NCI-H2171 (cell line): Measurements from ENCODE around the gene TMPRSS2.

Source experiments
- DNase-seq: peaks from one replicate; lab custom pipeline; 2025; lab: John Stamatoyannopoulos, UW

The TMPRSS2 gene

DNA sequence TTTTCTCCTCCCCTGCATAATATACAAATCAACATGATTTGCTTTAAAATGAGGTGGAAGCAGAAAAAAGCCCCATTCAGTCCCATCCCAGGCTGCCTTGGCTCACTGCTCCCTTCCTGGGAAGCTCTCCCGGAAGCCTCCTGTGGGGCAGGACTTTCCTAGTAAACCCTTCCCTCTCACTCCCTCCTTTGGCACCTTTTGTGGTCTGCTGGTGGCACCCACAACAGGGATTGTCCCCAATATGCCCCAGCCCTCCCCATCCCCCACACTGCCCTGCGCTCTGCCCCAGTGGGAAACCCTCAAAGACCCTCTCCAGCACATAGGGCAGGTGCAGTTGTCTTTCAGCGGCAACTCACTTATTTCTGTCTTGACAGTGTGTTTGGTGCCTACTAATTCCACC is 1.8 kb upstream of the TMPRSS2 start:
- DNase-seq: no peak

DNA sequence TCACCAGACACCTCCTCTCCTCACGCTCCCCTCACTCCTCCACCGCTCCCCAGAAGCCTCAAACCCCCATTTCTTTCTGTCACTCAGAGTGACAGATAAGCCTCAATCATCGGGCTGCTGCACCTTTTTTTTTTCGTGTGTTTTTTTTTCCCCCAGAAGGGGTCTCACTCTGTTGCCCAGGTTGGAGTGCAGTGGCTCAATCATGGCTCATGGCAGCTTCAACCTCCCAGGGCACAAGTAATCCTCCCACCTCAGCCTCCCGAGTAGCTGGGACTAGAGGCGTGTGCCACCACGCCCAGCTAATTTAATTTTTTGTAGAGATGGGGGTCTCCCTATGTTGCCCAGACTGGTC is 1.2 kb upstream of the TMPRSS2 start:
- no peak for DNase-seq

DNA sequence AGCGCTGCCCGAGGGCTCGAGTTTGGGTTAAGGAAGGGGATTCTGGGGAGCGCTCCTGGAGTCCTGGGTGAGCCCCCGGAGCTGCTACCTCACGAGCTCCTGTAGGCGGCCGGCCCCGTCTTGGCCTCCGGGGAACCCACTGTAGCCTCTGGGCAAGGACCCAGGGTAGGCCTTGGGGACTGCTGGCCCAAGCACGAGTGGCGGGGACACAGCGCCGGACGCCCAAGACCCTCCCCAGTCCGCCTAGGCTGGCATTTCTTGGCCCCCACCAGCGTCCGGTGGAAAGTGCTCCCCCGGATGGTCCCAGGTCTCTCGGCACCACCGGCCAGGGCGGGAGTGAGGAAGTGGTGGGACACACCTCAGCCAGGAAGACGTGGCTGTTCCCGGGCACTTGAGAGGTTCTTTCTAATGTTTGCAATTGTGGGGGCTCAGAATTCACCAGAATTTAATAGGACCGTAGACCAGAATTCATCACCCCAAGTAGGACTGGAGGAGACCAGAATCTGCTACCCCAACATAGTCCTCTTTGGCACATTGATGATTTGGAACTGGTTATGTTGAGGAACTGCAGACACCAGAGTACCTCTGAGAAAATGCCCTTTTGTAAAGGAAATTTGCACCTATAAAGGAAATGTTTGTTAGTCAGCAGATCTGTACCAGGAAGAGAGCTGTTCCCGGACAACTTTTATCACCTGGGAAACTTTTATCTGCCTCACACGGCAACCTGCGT is 622 bp upstream of the TMPRSS2 start:
- no peak for DNase-seq

DNA sequence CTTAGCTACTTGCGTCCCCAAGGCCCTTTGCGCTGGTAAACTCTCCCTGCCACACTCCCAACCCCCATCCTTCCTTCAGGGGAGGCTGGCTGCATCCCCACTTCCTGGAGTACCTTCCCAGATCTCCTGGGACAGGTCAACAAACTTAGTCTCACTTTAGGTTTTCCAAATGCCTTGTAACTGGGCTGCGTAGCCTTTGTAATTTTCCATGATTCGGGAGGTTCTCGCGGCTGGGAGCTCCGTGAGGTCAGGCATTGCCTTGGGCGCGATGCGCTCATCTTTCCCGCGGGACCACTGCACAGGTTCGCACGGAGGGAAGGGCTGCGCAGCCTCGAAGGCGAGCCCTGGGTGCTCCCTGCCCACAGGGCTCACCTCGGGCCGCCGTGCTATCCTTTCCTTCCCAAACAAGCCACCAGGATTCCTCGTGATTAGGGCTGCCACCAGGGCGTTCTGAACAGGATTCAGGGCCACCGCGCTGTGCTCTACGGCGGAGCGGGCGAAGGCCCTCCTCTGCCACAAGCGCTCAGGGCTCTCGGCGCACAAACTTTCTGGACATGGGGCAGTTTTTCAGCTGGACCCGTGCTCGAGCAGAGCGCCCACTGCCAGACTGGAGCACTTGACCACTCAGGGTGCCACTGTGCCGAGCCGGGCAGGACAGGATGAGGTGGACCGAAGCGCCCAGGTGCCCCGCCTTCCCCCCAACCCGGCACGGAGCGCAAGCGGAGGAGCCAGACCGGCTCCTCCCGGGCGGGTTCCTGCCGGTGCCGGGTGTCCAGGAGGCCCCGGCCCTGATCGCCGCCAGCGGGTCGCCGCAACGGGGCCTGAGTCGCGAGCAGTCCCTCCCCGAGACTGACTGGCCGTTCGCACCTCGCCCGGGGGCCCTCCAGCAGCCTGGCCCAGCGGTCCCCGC is 1.1 kb downstream of the TMPRSS2 start:
- DNase-seq: no peak

DNA sequence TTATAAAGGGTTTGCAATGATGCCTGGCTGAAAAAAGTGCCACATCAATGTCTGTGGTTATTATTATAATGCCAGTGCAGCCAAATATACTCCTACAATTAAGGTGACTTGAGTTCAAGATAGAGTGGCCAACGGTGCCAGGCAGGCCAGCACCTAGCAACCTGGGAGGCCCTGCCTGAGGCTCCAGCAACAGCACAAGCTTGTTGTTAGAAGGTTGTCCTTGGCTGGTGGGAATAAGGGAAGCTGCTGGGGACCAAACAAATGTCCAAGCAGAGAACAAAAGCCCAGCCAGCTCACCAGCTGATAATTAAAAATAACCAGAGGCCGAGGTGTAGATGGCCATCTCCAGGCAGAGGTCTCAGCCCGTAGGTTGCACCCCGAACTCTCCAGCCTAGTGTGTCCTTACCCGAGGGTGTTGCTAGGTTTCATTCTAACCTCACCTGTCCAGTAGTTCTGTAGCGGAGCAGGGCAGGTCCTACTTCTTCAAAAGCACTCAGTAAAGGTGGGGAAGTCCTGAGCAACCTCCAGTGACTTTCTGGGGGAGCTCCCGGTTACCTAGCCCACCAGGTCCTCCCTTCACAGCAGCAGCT is 1.9 kb downstream of the TMPRSS2 start:
- DNase-seq: no peak

DNA sequence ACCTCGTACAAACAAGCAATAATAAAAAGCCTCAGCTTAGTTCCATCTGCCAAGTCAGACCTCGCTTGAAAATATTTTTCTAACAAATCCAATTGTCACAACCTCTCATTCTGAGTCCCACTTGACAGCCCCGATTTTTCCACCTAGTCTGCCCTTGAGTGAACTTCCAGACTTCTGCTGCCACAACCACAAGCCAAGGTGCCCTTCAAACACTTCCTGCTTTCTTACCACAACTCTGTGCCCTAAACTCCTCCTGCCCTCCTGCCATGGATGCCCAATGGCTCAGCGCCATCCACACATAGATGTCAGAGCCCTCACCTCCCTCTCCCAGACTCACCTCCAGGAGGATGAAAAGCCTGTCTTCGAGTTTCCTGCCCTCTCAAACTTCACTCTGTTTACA is 3.9 kb downstream of the TMPRSS2 start:
- DNase-seq: no peak

DNA sequence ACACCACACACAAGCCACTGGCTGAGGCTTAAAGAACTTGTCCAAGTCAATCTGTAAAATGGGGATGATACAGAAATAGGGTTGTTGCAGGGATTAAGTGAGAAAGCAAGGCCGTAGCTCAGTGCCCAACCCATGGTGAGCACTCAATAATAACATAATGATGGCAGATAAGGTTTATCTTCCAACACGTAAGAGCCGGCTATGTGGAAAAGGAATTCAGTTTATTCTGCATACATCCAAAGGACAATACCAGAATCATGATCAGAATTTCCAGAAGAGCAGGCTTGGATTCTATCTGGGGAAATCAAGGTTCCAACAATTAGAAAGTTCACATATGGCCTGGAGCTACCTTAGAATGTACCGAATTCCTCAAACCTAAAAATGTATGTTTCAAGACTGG is 4.6 kb downstream of the TMPRSS2 start:
- no peak for DNase-seq

DNA sequence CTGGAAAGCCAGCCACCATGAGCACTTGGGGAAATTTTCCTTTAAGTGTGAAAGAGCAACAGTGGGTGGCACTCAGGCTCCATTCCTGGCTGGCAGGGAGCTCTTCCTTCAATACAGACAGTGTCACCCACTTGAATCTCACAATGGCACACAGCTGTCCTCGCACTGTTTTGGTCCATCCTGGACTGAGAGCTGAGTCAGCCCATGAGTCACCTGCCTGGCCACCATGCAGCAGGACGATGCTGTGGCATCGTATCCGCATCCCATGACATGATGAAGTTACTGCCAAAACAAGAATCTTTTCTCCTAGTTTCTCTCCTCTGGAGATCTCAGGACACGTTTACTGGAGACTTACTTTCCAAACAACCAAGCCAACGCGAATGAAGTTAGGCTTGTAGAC is 6.0 kb downstream of the TMPRSS2 start:
- no peak for DNase-seq

DNA sequence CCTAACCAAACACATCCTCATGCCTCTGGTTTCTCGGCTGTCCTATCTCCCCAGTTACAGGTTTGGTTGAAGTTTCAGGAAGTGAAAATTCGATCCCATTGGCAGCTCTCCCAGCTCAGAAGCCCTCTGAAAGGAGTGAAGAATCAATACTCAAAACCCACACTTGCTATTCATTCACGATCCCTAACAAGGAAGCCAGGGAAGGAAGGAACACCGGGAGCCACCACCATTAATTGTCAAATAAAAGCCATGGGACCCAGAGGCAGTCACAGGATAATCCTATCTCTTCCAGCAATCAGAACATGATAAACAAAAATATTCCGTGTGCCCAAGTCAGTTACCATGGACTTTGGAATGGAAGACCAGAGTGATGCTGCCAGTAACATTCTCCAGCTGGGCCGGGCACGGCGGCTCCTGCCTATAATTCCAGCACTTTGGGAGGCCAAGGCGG is 7.0 kb downstream of the TMPRSS2 start:
- no peak for DNase-seq

DNA sequence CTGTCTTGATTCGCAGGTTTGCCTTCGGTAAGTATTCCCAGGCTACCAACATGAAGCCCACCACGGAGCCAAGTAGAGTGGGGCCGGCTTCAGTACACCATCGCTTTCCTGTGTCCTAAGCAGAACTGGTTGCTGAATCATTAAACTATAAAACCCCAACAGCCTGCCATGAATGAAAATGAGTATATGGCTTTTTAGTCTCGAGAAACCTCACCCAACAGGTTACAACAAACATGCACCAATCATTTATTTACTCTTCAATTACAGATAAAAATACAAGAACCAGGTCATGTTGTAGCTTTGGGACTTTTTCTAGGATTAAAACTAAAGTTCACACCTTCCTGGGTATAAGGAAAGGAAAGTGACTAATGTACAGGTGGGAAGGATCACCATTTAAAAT is 7.6 kb downstream of the TMPRSS2 start:
- no peak for DNase-seq

DNA sequence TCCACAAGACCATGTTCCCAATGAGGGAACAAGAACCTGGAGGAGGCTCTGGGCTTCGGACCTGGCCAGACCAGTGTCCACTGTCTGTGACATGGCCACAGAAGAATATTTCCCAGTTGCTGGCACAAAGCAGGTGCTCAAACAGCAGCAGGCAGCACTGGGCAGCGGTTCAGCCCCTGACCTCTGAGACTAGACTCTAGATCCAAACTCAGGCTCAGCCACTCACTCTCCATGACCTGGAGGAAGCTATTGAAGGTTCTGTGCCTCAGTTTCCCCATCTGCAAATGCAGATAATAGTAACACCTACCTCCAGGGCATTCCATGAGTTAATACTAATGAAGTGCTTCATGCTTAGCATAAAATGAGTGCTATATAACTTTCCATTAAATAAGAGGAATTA is 8.0 kb downstream of the TMPRSS2 start:
- DNase-seq: no peak

DNA sequence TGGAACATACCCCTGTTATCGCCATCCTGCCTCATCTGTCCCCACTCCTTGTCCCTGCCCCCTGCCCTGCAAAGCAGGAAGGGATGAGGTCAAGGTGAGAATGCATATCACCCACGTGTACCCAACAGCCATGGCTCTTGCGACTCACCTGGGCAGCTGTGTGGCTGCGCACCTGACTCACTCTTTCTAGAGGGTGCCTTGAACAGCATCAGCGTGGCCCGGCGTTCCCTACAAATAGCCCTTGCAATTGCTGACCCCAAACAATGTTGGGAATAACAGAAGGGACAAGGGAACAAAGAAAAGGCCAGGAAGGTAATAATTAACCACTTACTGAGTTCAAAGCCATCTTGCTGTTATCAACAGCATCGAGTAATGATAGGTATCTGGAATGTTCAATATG is 10.2 kb downstream of the TMPRSS2 start:
- DNase-seq: no peak

DNA sequence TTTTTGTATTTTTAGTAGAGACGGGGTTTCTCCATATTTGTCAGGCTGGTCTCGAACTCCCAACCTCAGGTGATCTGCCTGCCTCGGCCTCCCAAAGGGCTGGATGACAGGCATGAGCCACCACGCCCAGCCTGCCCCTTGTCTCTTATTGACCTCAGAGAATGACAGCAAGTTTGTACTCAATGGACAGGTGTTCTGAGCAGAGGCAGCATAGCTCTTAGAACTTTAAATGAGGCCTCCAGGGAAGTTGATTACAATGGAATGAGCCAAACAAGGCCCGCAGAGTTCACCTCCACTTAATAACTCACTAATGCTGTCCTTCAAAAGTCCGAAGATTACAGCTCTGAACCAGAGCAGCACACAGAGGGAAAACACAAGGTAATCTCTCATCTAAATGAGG is 10.9 kb downstream of the TMPRSS2 start:
- no peak for DNase-seq

DNA sequence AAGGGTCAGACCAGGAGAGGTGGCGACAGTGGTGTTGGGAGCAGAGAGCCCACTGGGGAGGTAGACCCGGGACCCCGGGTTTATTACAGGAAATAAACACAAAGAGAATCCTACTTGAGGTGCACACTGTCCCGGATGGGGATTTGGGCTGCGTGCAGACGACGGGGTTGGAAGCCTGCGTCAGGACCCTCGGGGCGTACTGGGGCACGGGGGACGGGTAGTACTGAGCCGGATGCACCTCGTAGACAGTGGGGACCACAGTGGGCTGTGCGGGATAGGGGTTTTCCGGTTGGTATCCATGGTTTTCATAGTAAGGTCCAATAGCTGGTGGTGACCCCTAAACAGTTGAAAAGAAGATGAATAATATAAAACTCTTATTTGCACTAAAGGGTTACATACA is 13.7 kb downstream of the TMPRSS2 start:
- no peak for DNase-seq

DNA sequence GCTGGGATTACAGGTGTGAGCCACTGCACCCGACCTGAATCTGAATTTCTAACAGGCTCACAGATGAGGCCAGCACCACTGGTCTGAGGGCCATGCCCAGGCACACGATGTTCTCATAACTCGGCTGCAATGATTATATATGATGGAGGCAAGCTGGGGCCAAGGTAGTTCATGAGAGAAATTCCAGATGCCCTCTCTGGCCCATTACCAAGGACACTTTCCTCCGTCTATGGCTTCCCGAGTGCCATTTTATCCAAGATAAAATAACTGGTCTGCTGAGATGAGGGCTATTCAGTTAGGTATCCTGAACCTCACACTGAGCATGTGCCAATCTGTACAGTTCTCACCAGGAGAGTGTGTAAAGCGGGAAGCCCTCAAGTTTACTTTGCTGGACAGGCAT is 16.5 kb downstream of the TMPRSS2 start:
- DNase-seq: no peak

DNA sequence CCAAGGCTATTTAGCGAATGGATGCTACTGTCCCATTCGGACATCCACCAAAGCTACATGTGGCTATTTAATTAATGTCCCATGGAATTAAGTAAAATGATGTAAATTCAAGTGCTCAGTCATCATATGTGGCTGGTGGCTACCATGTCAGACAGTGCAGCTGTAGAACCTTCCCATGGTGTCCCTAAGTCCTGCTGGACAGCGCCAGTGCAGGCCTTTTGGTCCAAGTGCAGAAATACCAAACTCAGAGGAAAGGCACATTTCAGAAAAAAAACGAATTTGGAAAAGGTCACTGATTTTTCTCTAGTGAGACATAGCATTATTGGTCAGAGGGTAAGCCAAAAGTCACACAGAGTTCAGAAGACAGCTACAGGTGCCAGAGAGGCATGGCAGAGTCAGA is 17.6 kb downstream of the TMPRSS2 start:
- DNase-seq: no peak

DNA sequence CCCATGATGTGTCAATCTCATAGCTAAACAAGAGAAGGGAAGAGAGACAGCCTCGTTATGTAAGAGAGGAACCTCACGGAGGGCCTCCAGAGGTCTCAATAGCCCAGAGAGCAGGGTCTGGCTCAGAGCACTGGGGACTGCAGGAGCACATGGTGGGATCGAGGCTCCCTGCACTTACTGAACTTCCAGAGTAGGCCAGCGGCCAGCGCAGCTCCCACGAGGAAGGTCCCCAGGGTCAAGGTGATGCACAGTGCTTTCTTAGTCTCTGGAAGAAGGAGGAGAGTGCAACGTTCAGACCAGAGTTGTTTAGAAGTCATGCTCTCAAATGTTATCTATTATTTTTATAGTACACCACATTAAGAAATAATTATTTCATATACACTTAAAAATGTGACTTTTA is 18.6 kb downstream of the TMPRSS2 start:
- no peak for DNase-seq

DNA sequence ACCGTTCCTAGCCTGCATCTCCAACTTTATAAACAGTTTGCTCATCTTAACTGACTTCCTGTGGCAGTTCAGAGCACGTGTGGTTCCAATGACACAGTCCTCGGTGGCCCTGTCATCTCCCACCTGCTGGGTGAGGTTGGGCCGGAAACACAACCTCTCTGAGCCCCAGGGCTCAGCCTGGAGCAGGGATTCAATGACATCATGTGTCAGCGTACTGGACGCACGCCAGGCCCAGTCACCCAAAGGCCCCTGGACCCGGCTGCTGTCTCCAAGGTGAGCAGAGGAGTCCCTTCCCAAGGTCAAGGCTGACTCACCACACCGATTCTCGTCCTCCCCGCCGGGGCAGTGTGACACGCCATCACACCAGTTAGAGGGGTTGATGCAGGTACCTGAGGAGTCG is 19.9 kb downstream of the TMPRSS2 start:
- no peak for DNase-seq

DNA sequence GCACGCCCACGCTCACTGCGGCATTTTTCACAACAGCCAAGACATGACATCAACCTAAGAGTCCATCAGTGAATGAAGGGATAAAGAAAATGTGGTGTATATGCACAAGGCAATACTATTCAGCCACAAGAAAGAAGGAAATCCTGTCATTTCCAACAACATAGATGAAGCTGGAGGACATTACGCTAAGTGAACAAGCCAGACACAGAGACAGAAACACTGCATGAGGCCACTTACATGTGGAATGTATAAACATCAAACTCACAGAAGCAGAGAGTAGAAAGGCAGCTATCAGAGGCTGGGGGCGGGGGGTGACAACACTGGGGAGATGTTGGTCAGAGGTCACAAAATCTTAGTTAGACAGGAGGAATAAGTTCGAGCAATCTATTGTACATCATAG is 20.9 kb downstream of the TMPRSS2 start:
- no peak for DNase-seq

DNA sequence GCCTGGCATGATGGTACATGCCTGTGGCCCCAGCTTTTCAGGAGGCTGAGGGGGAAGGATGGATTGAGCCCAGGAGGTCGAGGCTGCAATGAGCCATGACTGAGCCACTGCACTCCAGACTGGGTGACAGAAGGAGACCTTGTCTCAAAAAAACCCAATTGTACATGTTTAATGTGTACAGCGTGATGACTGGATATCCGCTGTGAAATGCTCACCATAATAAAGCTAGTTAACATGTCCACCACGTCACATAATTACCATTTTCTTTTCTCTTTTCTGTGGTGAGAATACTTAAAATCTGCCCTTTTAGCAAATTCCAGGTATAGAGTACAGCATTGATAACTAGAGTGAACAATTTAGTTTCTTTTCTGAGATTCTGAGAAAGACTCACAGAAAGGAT is 24.0 kb downstream of the TMPRSS2 start:
- no peak for DNase-seq

DNA sequence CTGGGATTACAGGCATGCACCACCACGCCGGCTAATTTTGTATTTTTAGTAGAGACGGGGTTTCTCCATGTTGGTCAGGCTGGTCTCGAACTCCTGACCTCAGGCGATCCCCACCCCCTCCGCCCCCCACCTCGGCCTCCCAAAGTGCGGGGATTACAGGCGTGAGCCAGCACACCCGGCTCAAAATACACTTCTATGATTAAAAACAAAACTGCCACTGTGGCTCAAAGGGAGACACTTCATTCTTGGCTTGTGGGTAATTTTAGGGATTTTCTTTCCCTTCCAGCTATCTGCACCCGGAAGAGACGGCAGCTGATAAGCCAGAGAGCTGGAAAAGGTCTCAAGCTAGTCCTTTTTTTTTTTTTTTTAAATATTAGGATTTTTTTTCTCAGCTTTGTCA is 24.5 kb downstream of the TMPRSS2 start:
- no peak for DNase-seq

DNA sequence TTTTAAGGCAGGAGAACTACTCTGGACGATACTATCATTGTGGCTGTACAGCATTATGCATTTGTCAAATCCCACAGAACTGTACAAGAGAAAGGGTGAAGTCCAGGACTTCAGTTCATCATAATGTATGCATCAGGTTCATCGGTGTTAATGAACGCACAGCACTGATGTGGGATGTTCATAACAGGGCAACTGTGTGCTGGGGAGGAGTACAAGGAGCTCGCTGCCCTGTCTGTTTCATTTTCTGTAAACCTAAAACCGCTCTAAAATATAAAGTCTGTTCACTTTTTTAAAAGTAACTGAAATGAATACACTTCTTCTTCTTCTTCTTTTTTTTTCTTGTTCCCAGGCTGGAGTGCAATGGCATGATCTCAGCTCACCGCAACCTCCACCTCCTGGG is 25.0 kb downstream of the TMPRSS2 start:
- DNase-seq: no peak

DNA sequence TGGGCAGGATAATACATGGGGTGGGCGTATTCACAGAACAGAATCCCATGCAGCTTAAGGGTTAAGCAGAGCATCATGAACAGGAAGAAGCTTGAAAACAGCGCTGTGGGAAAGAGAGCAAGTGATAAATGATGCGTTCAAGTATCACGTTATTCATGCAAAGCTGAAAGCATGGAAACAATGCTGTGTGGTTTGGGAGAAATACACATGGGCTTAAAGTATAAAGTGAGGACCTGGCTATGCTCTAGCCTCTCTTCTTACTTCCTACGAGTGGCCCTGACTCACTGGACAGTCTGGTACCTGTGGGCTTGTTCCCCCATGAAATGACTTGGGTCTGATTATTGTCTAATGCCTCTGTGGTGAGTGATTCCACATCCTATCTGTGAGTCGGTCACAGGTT is 25.7 kb downstream of the TMPRSS2 start:
- no peak for DNase-seq
